VCaP (cell line): ENCODE results near the gene KDM1B.

Experiments
- H3K27ac ChIP-seq: fragments of 450-650 bp; 2 replicates; pipeline ENCODE4 v1.5.1; 2017
- CTCF ChIP-seq: fragments of 450-650 bp; conservative IDR thresholded peaks from 2 replicates; pipeline ENCODE4 v1.5.1; 2017; ENCODE audit warnings: mild to moderate bottlenecking, moderate library complexity

The KDM1B gene

GRCh38 chr6:18247002-18247401, 91.8 kb downstream of the KDM1B start:
- no peak overlapping the region for H3K27ac ChIP-seq

GRCh38 chr6:18248698-18249097, 93.5 kb downstream of the KDM1B start:
- no peak overlapping the region for H3K27ac ChIP-seq
- TF ChIP-seq CTCF: no peak

More at GRCh38 chr6:18247002-18247401, 91.8 kb downstream of the KDM1B start:
- no peak for TF ChIP-seq CTCF

GRCh38 chr6:18249271-18249670, 94.0 kb downstream of the KDM1B start:
- no peak for TF ChIP-seq CTCF
- H3K27ac ChIP-seq: no peak overlapping the region

- no peak for TF ChIP-seq CTCF
Measured at GRCh38 chr6:18253635-18254034, 98.4 kb downstream of the KDM1B start.

GRCh38 chr6:18254793-18255192, 99.6 kb downstream of the KDM1B start:
- no peak for TF ChIP-seq CTCF
- H3K27ac ChIP-seq: no peak overlapping the region

More at GRCh38 chr6:18253635-18254034, 98.4 kb downstream of the KDM1B start:
- no peak overlapping the region for H3K27ac ChIP-seq

GRCh38 chr6:18259675-18260447, 104.6 kb downstream of the KDM1B start:
- no peak overlapping the region for H3K27ac ChIP-seq
- TF ChIP-seq CTCF: no peak

- no peak overlapping the region for H3K27ac ChIP-seq
- TF ChIP-seq CTCF: no peak
Measured at GRCh38 chr6:18260448-18261106, 105.4 kb downstream of the KDM1B start.
